Endothelial cell of umbilical vein (primary cell): ENCODE results near the gene SNX22.

Source experiments
- CTCF ChIP-seq, 2 donors: IDR thresholded peaks; 1 replicate in 1 of 2; 2 replicates in 1 of 2; pipeline ENCODE4 v1.5.1; 2011; ENCODE audit warnings: low read length in 2 of 2, mild to moderate bottlenecking in 2 of 2, moderate library complexity in 2 of 2, control low read depth in 1 of 2, inconsistent platforms in 1 of 2, low read depth in 1 of 2; ENCODE audit not compliant: insufficient read depth in 1 of 2; ENCODE audit errors: extremely low read depth in 1 of 2
- EZH2 ChIP-seq: IDR thresholded peaks from 2 replicates; pipeline ENCODE4 v1.6.1; 2012; ENCODE audit warnings: borderline replicate concordance, low read depth, mild to moderate bottlenecking, moderate library complexity, low read length, inconsistent platforms; ENCODE audit not compliant: severe bottlenecking
- FOS ChIP-seq: IDR thresholded peaks from 2 replicates; pipeline ENCODE4 v1.6.1; 2011; ENCODE audit warnings: mild to moderate bottlenecking, low read length, moderate library complexity, borderline replicate concordance; ENCODE audit not compliant: insufficient read depth
- POLR2A ChIP-seq: IDR thresholded peaks from 2 replicates; pipeline ENCODE4 v1.6.1; 2012; ENCODE audit warnings: low read depth, mild to moderate bottlenecking, control low read depth, low read length

DNA sequence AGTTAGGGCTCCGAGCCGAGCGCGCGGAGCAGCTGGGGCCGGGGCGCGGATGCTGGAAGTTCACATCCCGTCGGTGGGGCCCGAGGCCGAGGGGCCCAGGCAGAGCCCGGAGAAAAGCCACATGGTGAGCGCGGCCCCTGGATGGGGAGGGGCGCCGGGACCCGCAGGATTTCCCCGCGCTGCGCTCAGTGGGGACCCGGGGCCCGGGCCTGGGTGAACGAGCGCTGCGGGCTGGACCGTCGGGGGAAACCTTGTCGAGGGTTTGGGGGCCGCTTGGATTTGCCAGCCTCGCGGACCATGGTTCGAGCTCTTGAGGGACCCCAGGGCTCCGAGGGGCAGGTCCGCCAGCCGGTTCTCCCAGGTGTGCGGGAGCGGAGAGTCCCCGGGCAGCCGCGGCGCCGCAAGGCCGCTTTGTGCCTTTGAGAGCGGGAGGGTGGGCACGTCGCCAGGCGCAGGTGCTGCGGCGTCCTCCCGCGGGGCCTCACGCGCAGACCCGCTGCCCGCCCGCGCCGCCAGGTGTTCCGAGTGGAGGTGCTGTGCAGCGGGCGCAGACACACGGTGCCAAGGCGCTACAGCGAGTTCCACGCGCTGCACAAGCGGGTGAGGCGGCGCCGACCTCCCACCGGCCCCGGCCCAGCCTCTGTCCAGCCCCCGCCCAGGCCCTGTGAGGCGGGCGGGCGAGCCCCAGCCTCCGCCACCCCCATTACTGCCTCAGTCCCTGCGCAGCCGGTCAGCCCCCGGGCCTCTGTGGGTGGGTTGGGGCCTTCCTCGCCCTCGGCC is at the start of gene SNX22:
- TF ChIP-seq CTCF (IDR thresholded peaks at IDR 0.05; ENCODE audit: extremely low read depth in 1 of 2, insufficient read depth in 1 of 2, low read depth in 1 of 2, low read length in 2 of 2) (no peak), FOS (no peak), EZH2 (no peak), POLR2A (no peak)
